Neural cell (in vitro differentiated cells): ENCODE measurements around the gene IGF1R. TPM values are rescaled to one million over a fixed set of nuclear protein-coding genes. Genes with fewer than 3 reads are reported as not detected.

Experiments
- H2AFZ ChIP-seq: fragments of 200-600, 300-800 bp; sonication (generic), shearing (Covaris generic); 2 replicates; pipeline ENCODE4 v1.6.0; 2014; ENCODE audit warnings: low read depth, mild to moderate bottlenecking, antibody characterized with exemption, low read length, moderate library complexity
- H3F3A ChIP-seq: fragments of 200-600 bp; shearing (Covaris generic); 2 replicates; pipeline ENCODE4 v1.6.1; 2016; ENCODE audit warnings: mild to moderate bottlenecking, moderate library complexity, mixed read lengths, antibody characterized with exemption, low read length; ENCODE audit not compliant: insufficient read depth, poor library complexity, severe bottlenecking
- H3K27ac ChIP-seq: fragments of 200-600, 300-800 bp; sonication (generic), shearing (Covaris generic); 2 replicates; pipeline ENCODE4 v1.5.1; 2014; ENCODE audit warnings: mild to moderate bottlenecking, low read length, moderate library complexity
- H3K27me3 ChIP-seq: fragments of 300-800, 200-600 bp; sonication (generic), shearing (Covaris generic); 2 replicates; pipeline ENCODE4 v1.6.0; 2014; ENCODE audit warnings: mild to moderate bottlenecking, low read depth, low read length, moderate library complexity; ENCODE audit not compliant: insufficient read depth
- H3K36me3 ChIP-seq: fragments of 300-800, 200-600 bp; sonication (generic), shearing (Covaris generic); 2 replicates; pipeline ENCODE4 v1.5.1; 2014; ENCODE audit warnings: mild to moderate bottlenecking, antibody characterized with exemption, low read length, moderate library complexity; ENCODE audit not compliant: insufficient read depth
- H3K4me2 ChIP-seq: fragments of 300-800, 200-600 bp; sonication (generic), shearing (Covaris generic); 2 replicates; pipeline ENCODE4 v1.6.0; 2014; ENCODE audit warnings: mild to moderate bottlenecking, low read length
- H3K4me3 ChIP-seq: fragments of 300-800, 200-600 bp; sonication (generic), shearing (Covaris generic); 2 replicates; pipeline ENCODE4 v1.5.1; 2014; ENCODE audit warnings: mild to moderate bottlenecking, low read length, moderate library complexity
- H3K79me2 ChIP-seq: fragments of 200-600 bp; shearing (Covaris generic); replicated peaks from 2 replicates; pipeline ENCODE4 v1.6.0; 2014; ENCODE audit warnings: mild to moderate bottlenecking, low read length, moderate library complexity; ENCODE audit not compliant: insufficient read depth
- H3K9ac ChIP-seq: fragments of 300-800, 200-600 bp; sonication (generic), shearing (Covaris generic); 2 replicates; pipeline ENCODE4 v1.6.1; 2016; ENCODE audit warnings: mild to moderate bottlenecking, low read length, mixed read lengths
- H3K9me2 ChIP-seq: fragments of 200-600 bp; shearing (Covaris generic); 2 replicates; pipeline ENCODE4 v1.6.1; 2016; ENCODE audit warnings: mild to moderate bottlenecking, low read length, mixed read lengths; ENCODE audit not compliant: insufficient read depth
- H3K9me3 ChIP-seq: fragments of 200-600, 300-800 bp; sonication (generic), shearing (Covaris generic); 2 replicates; pipeline ENCODE4 v1.6.1; 2016; ENCODE audit warnings: mild to moderate bottlenecking, mixed run types, low read length, moderate library complexity, mixed read lengths
- H4K20me1 ChIP-seq: fragments of 200-600 bp; shearing (Covaris generic); 2 replicates; pipeline ENCODE4 v1.6.1; 2016; ENCODE audit warnings: mild to moderate bottlenecking, mixed run types; ENCODE audit not compliant: insufficient read depth
- CTCF ChIP-seq: fragments of 450-650 bp; IDR thresholded peaks from 2 replicates; pipeline ENCODE4 v1.5.1; 2014; ENCODE audit warnings: antibody characterized with exemption, mild to moderate bottlenecking, moderate library complexity; ENCODE audit not compliant: poor library complexity, severe bottlenecking
- EP300 ChIP-seq: fragments of 450-650 bp; conservative IDR thresholded peaks from 2 replicates; pipeline ENCODE4 v1.6.1; 2014; ENCODE audit warnings: antibody characterized with exemption, mild to moderate bottlenecking, moderate library complexity; ENCODE audit not compliant: poor library complexity, severe bottlenecking
- EZH2 ChIP-seq: fragments of 200-600, 300-800 bp; shearing (Covaris generic), sonication (generic); IDR thresholded peaks from 2 replicates; pipeline ENCODE4 v1.6.1; 2014; ENCODE audit warnings: antibody characterized with exemption, low read length, borderline replicate concordance, mild to moderate bottlenecking; ENCODE audit not compliant: insufficient read depth, poor library complexity, severe bottlenecking
- MXI1 ChIP-seq: fragments of 450-650 bp; conservative IDR thresholded peaks from 2 replicates; pipeline ENCODE4 v1.6.1; 2014; ENCODE audit warnings: antibody characterized with exemption, mild to moderate bottlenecking; ENCODE audit not compliant: poor library complexity, severe bottlenecking
- POLR2AphosphoS5 ChIP-seq: IDR thresholded peaks from 2 replicates; pipeline ENCODE4 v1.6.1; 2012
- RAD21 ChIP-seq: fragments of 450-650 bp; conservative IDR thresholded peaks from 2 replicates; pipeline ENCODE4 v1.6.1; 2014; ENCODE audit warnings: antibody characterized with exemption, mild to moderate bottlenecking, moderate library complexity
- REST ChIP-seq: IDR thresholded peaks from 2 replicates; pipeline ENCODE4 v1.6.1; 2012; ENCODE audit warnings: borderline replicate concordance
- SMC3 ChIP-seq: fragments of 450-650 bp; conservative IDR thresholded peaks from 2 replicates; pipeline ENCODE4 v1.6.1; 2014; ENCODE audit warnings: antibody characterized with exemption, mild to moderate bottlenecking, moderate library complexity; ENCODE audit not compliant: poor library complexity
- TAF1 ChIP-seq: IDR thresholded peaks from 2 replicates; pipeline ENCODE4 v1.6.1; 2012; ENCODE audit warnings: low read depth
- polyA plus RNA-seq: library from polyadenylated mRNA; depleted of rRNA; stranded (reverse); fragments of >200 nt; gene quantifications from 2 replicates; pipeline ENCODE4 v1.2.3, GENCODE V29; 2014

The IGF1R gene
- polyA plus RNA-seq, 1 donor from 2014 or later, result 10.9 TPM

GRCh38 chr15:98807262-98807661 is 158.9 kb downstream of the IGF1R start:
- H3F3A ChIP-seq, result no peaks in the 10 kb centered on the region
- H3K4me3 ChIP-seq, result no peak overlapping the region
- no peak overlapping the region for H3K9ac ChIP-seq
- no peak for TF ChIP-seq SMC3
- no peak for TF ChIP-seq POLR2AphosphoS5
- no peak for TF ChIP-seq EP300
- no peak for TF ChIP-seq CTCF
- TF ChIP-seq TAF1, result no peak
- TF ChIP-seq EZH2, result no peak
- TF ChIP-seq REST, result no peak
- TF ChIP-seq MXI1, result no peak
- no peak for TF ChIP-seq RAD21
- no peaks in the 10 kb centered on the region for H3K9me3 ChIP-seq
- no peaks in the 10 kb centered on the region for H3K27me3 ChIP-seq
- no peak overlapping the region for H3K4me2 ChIP-seq
- no peak overlapping the region for H2AFZ ChIP-seq
- no peak overlapping the region for H3K27ac ChIP-seq
- H3K79me2 ChIP-seq, result peaks cover 49% of the 10 kb centered on the region
- H3K9me2 ChIP-seq, result no peaks in the 10 kb centered on the region
- H3K36me3 ChIP-seq, result no peaks in the 10 kb centered on the region
- H4K20me1 ChIP-seq, result no peaks in the 10 kb centered on the region

- no peaks in the 10 kb centered on the region for H4K20me1 ChIP-seq
These were observed 160.9 kb downstream of the IGF1R start for GRCh38 chr15:98809273-98809672.

More at GRCh38 chr15:98809273-98809672, 160.9 kb downstream of the IGF1R start:
- no peak overlapping the region for H3K4me2 ChIP-seq
- no peak overlapping the region for H2AFZ ChIP-seq
- H3K9ac ChIP-seq, result no peak overlapping the region
- TF ChIP-seq CTCF (no peak), SMC3 (no peak), POLR2AphosphoS5 (no peak), EP300 (no peak), TAF1 (no peak), REST (no peak), EZH2 (no peak), MXI1 (no peak), RAD21 (no peak)
- no peak overlapping the region for H3K4me3 ChIP-seq
- no peaks in the 10 kb centered on the region for H3K36me3 ChIP-seq
- H3K9me3 ChIP-seq, result no peaks in the 10 kb centered on the region
- no peaks in the 10 kb centered on the region for H3K9me2 ChIP-seq
- no peak overlapping the region for H3K27ac ChIP-seq
- no peaks in the 10 kb centered on the region for H3F3A ChIP-seq
- H3K79me2 ChIP-seq, result peaks cover 47% of the 10 kb centered on the region
- H3K27me3 ChIP-seq, result no peaks in the 10 kb centered on the region
